Gastroesophageal sphincter (tissue), 4 donors: ENCODE measurements around the gene SURF4. TPM values are rescaled to one million over a fixed set of nuclear protein-coding genes. Genes with fewer than 3 reads are reported as not detected.
A peak's percentile ranks its signal among the peaks of the same experiment; 100 is the strongest.

Source experiments
- ATAC-seq: fragments of 150-250 bp; one replicate; pipeline ENCODE4 v1.9.1; 2016; ENCODE audit warnings: mild to moderate bottlenecking, moderate library complexity
- H3K27ac ChIP-seq, 4 donors: fragments of 200-600 bp; sonication (generic) in 3 of 4; 1 replicate in 3 of 4; 2 replicates in 1 of 4; pipeline ENCODE4 v1.5.1; 2016 to 2019
- H3K27me3 ChIP-seq: fragments of 200-600 bp; sonication (generic); one replicate; pipeline ENCODE4 v1.5.1; 2019
- H3K36me3 ChIP-seq, 2 donors: fragments of 200-600 bp; sonication (generic); one replicate each; pipeline ENCODE4 v1.5.1; 2019; ENCODE audit warnings: control low read depth in 1 of 2
- H3K4me1 ChIP-seq, 3 donors: fragments of 200-600 bp; sonication (generic); 1 replicate in 2 of 3; 2 replicates in 1 of 3; pipeline ENCODE4 v1.5.1; 2016 to 2019; ENCODE audit warnings: control low read depth in 2 of 3
- H3K4me3 ChIP-seq, 2 donors: fragments of 200-600 bp; sonication (generic); one replicate each; pipeline ENCODE4 v1.5.1; 2019; ENCODE audit warnings: mild to moderate bottlenecking in 1 of 2, moderate library complexity in 1 of 2
- H3K9me3 ChIP-seq, 3 donors: fragments of 200-600 bp; sonication (generic); one replicate each; pipeline ENCODE4 v1.5.1; 2017 to 2019; ENCODE audit warnings: control low read depth in 2 of 3
- CTCF ChIP-seq, 4 experiments: fragments of 200-600 bp in 2 of 4; fragments of 450-650 bp in 2 of 4; sonication (generic) in 1 of 4; IDR thresholded peaks; one replicate each; pipeline ENCODE4 v1.5.1; 2017 to 2019; ENCODE audit warnings: antibody characterized with exemption in 4 of 4, mild to moderate bottlenecking in 2 of 4, moderate library complexity in 2 of 4
- EP300 ChIP-seq: sonication (generic); formaldehyde crosslinking; IDR thresholded peaks from one replicate; pipeline ENCODE4 v1.6.1; 2017; ENCODE audit warnings: antibody characterized with exemption, mild to moderate bottlenecking
- POLR2A ChIP-seq, 2 donors: fragments of 450-650 bp; IDR thresholded peaks; one replicate each; pipeline ENCODE4 v1.6.1; 2017; ENCODE audit warnings: antibody characterized with exemption in 2 of 2, mild to moderate bottlenecking in 2 of 2, moderate library complexity in 1 of 2
- POLR2AphosphoS5 ChIP-seq: sonication (generic); formaldehyde crosslinking; IDR thresholded peaks from one replicate; pipeline ENCODE4 v1.6.1; 2017; ENCODE audit warnings: antibody characterized with exemption
- WGBS, 2 donors: methylation state at CpG; one replicate each; pipeline ENCODE4 v1.1.5; 2018; ENCODE audit warnings: low coverage in 1 of 2; 5-methylcytosine and 5-hydroxymethylcytosine counted together
- total RNA-seq, 4 donors: library from RNA; depleted of rRNA; stranded (reverse); fragments of >200 nt; gene quantifications; one replicate each; pipeline ENCODE4 v1.1.0, GENCODE V29; 2016

Gene SURF4
- total RNA-seq, result 100 to 1,000 TPM in 3 of 4 donors, 10 to 100 TPM in 1; 78.1 to 139 (median 108) TPM

- Histone ChIP-seq H3K4me3 (peak within 1 kb of the TSS; percentile 87 to 100), H3K9me3 (no peaks in the 10 kb centered on the region), H3K27ac (peak within 1 kb of the TSS; percentile 90 to 97 (median 94)), H3K36me3 (peaks cover 0 to 17% of the 10 kb centered on the region in 2 donors), H3K27me3 (no peaks in the 10 kb centered on the region), H3K4me1 (peaks cover 0 to 51% (median 35%) of the 10 kb centered on the region in 3 donors)
- TF ChIP-seq CTCF (IDR thresholded peaks at IDR 0.05), result peak in 3 of 4 experiments; percentile 7 to 60 (median 53)
- no peak for TF ChIP-seq EP300
- peak; percentile 82 to 88 for TF ChIP-seq POLR2A (IDR thresholded peaks at IDR 0.05)
- peak; percentile 54 for TF ChIP-seq POLR2AphosphoS5
- peak; percentile 98 for ATAC-seq
- WGBS, 2 donors, result no CpG with 5 or more reads among the region's 120 CpGs
Measured at GRCh38 chr9:133375724-133376654, at the start of gene SURF4, which contains the start of gene STKLD1. TSS of gene SURF4 (minus strand) at chr9:133376060. CDS start at chr9:133375969, 91 bp downstream. TSS of gene STKLD1 (plus strand) at chr9:133376366. CDS start at chr9:133376474, 108 bp downstream.

- H3K27ac ChIP-seq, result no peak overlapping the region
- WGBS, 2 donors, result 75 to 89% methylated on average over 2 to 6 of the region's 22 CpGs
Measured at GRCh38 chr9:133425049-133425632, 49.3 kb upstream of the SURF4 start.

GRCh38 chr9:133424187-133424586 lies 48.3 kb upstream of the SURF4 start:
- Histone ChIP-seq H3K27ac (no peak overlapping the region), H3K9me3 (no peaks in the 10 kb centered on the region), H3K4me1 (peaks cover 0 to 13% (median 3%) of the 10 kb centered on the region in 3 donors), H3K4me3 (no peak overlapping the region), H3K27me3 (peaks cover 54% of the 10 kb centered on the region), H3K36me3 (peaks cover 0 to 12% of the 10 kb centered on the region in 2 donors)
- TF ChIP-seq POLR2AphosphoS5 (no peak), CTCF (IDR thresholded peaks at IDR 0.05) (no peak), POLR2A (IDR thresholded peaks at IDR 0.05) (no peak), EP300 (no peak)
- WGBS, 2 donors, result 93 to 100% methylated on average over 3 to 5 of the region's 12 CpGs
- no peak for ATAC-seq

More at GRCh38 chr9:133425049-133425632, 49.3 kb upstream of the SURF4 start:
- H3K4me1 ChIP-seq, result peaks cover 0 to 19% (median 3%) of the 10 kb centered on the region in 3 donors
- peaks cover 0 to 12% of the 10 kb centered on the region in 2 donors for H3K36me3 ChIP-seq
- peaks cover 63% of the 10 kb centered on the region for H3K27me3 ChIP-seq
- TF ChIP-seq POLR2AphosphoS5 (no peak), EP300 (no peak), CTCF (IDR thresholded peaks at IDR 0.05) (no peak), POLR2A (IDR thresholded peaks at IDR 0.05) (no peak)
- no peak overlapping the region for H3K4me3 ChIP-seq
- H3K9me3 ChIP-seq, result no peaks in the 10 kb centered on the region
- no peak for ATAC-seq

GRCh38 chr9:133423216-133423615 lies 47.4 kb upstream of the SURF4 start:
- WGBS, 2 donors, result 17% methylated on average over 1 of the region's 3 CpGs; no CpG with 5 or more reads in 1 of the 2 donors
- no peak for ATAC-seq

More at GRCh38 chr9:133423216-133423615, 47.4 kb upstream of the SURF4 start:
- Histone ChIP-seq H3K4me3 (no peak overlapping the region), H3K27me3 (peaks cover 44% of the 10 kb centered on the region), H3K4me1 (peaks cover 0 to 13% (median under 1%) of the 10 kb centered on the region in 3 donors), H3K36me3 (peaks cover 0 to 12% of the 10 kb centered on the region in 2 donors), H3K27ac (no peak overlapping the region), H3K9me3 (no peaks in the 10 kb centered on the region)
- no peak for TF ChIP-seq POLR2AphosphoS5
- TF ChIP-seq POLR2A (IDR thresholded peaks at IDR 0.05), result no peak
- no peak for TF ChIP-seq EP300
- TF ChIP-seq CTCF (IDR thresholded peaks at IDR 0.05), result no peak
